ENCODE measurements around the gene TSPAN9.

GRCh38 chr12:3253682-3254275 lies 176.6 kb downstream of the TSPAN9 start:
- no peak for TF ChIP-seq POLR2AphosphoS5 (IDR thresholded peaks at IDR 0.05)
- no peak for TF ChIP-seq POLR2A (IDR thresholded peaks at IDR 0.05)
- no peak for TF ChIP-seq CTCF (IDR thresholded peaks at IDR 0.05)
